Heart left ventricle (tissue), 13 donors: Measurements from ENCODE around the gene PIM1.

ENCODE experiments used
- POLR2A ChIP-seq, 2 donors: fragments of 450-650 bp; IDR thresholded peaks; one replicate each; pipeline ENCODE4 v1.6.1; 2017; ENCODE audit warnings: antibody characterized with exemption in 2 of 2, mild to moderate bottlenecking in 2 of 2, moderate library complexity in 2 of 2
- TF ChIP-seq, protein P1 (sequence below), 12 donors: fragments of 200-600 bp; sonication (generic) in 4 of 12; IDR thresholded peaks; one replicate each; pipeline versions ENCODE4 v1.5.0 to v1.8.0; 2018 to 2022; ENCODE audit warnings: antibody characterized with exemption in 12 of 12, mild to moderate bottlenecking in 5 of 12
- donor health status: ischemic (EF 13 %, LVEDD 7.1; RV severe dilation, severe dysfunction).
- donor health status: DM: no; HTN: yes; CAD: no.
- donor health status: DM: no; HTN: no; CAD: no.
- donor health status: ischemic (EF 25% LVEDD 6.9; RV normal size, moderate dysfunction).
- donor health status: ischemic (EF 25% LVEDD 5.7; RV mildly dilated, moderate dysfunction).
- donor health status: ischemic (EF 35%, LVEDD 5.7; RV mildly dilated, moderate dysfunction).
- donor health status: nonischemic (EF 11% LVEDD 7.7; RV severe dilation, severe dysfunction).
- donor health status: DM: yes; HTN: yes; CAD: no.
- donor health status: PGD.
- donor health status: ischemic (EF 29% LVEDD 5.4; RV normal size, mild dysfunction).
- donor health status: nonischemic (EF 23%, LVEDD 6.1; RV moderate dilation, normal function).

DNA sequence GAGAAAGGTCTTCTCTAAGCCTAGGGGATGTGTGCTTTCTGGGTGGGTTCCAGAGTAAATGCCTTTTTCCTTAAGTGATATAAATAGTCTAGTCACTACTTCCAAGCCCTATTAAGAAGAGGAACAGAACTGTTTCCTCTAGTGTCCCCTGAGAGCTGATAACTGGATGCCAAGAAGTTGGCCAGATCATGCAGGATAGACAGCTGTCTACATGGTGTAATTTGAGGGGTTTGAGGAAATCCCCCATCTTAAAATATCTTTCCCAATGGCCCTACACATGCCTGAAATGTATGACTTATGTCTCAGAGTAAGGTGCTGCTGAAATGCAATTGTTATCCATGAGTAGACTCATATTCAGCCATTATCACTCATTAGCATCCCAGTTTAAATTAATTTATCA is 20.2 kb upstream of the PIM1 start:
- TF ChIP-seq, protein P1, sequence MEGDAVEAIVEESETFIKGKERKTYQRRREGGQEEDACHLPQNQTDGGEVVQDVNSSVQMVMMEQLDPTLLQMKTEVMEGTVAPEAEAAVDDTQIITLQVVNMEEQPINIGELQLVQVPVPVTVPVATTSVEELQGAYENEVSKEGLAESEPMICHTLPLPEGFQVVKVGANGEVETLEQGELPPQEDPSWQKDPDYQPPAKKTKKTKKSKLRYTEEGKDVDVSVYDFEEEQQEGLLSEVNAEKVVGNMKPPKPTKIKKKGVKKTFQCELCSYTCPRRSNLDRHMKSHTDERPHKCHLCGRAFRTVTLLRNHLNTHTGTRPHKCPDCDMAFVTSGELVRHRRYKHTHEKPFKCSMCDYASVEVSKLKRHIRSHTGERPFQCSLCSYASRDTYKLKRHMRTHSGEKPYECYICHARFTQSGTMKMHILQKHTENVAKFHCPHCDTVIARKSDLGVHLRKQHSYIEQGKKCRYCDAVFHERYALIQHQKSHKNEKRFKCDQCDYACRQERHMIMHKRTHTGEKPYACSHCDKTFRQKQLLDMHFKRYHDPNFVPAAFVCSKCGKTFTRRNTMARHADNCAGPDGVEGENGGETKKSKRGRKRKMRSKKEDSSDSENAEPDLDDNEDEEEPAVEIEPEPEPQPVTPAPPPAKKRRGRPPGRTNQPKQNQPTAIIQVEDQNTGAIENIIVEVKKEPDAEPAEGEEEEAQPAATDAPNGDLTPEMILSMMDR (IDR thresholded peaks at IDR 0.05), result no peak
- no peak for TF ChIP-seq POLR2A (IDR thresholded peaks at IDR 0.05)
